ENCODE results near the gene MYO19.

MYO19 gene

GRCh38 chr17:36533935-36534839 lies 481 bp downstream of the MYO19 start:
- peak; percentile 73 for DNase-seq

GRCh38 chr17:36532435-36532975 lies 2.2 kb downstream of the MYO19 start:
- DNase-seq: no peak
- Mint-ChIP-seq H3K27ac (no peak overlapping the region), H3K4me1 (peaks cover 37% of the 10 kb centered on the region), H3K9me3 (no peaks in the 10 kb centered on the region), H3K27me3 (ENCODE audit: low read depth, poor library complexity) (no peaks in the 10 kb centered on the region), H3K36me3 (ENCODE audit: low read depth) (peaks cover 29% of the 10 kb centered on the region), H3K4me3 (peak overlapping the region; percentile 45)
- no peak for TF ChIP-seq CTCF (IDR thresholded peaks at IDR 0.05)

More at GRCh38 chr17:36533935-36534839, 481 bp downstream of the MYO19 start:
- Mint-ChIP-seq H3K27me3 (ENCODE audit: low read depth, poor library complexity) (no peaks in the 10 kb centered on the region), H3K4me1 (peaks cover 37% of the 10 kb centered on the region), H3K4me3 (peak overlapping the region; percentile 95), H3K27ac (peak overlapping the region; percentile 99), H3K36me3 (ENCODE audit: low read depth) (peaks cover 42% of the 10 kb centered on the region), H3K9me3 (no peaks in the 10 kb centered on the region)
- peak; percentile 65 for TF ChIP-seq CTCF (IDR thresholded peaks at IDR 0.05)

GRCh38 chr17:36529121-36529520 lies 5.5 kb downstream of the MYO19 start:
- Mint-ChIP-seq H3K27me3 (ENCODE audit: low read depth, poor library complexity) (no peaks in the 10 kb centered on the region), H3K36me3 (ENCODE audit: low read depth) (peaks cover 49% of the 10 kb centered on the region), H3K27ac (peak overlapping the region; percentile 64), H3K4me3 (no peak overlapping the region), H3K9me3 (no peaks in the 10 kb centered on the region), H3K4me1 (peaks cover 22% of the 10 kb centered on the region)
- no peak for DNase-seq
- TF ChIP-seq CTCF (IDR thresholded peaks at IDR 0.05): no peak

GRCh38 chr17:36527621-36528250 lies 6.9 kb downstream of the MYO19 start:
- TF ChIP-seq CTCF (IDR thresholded peaks at IDR 0.05): no peak
- H3K9me3 Mint-ChIP-seq: no peaks in the 10 kb centered on the region
- peaks cover 47% of the 10 kb centered on the region for H3K36me3 Mint-ChIP-seq (ENCODE audit: low read depth)
- no peak overlapping the region for H3K4me3 Mint-ChIP-seq
- no peak overlapping the region for H3K27ac Mint-ChIP-seq
- H3K4me1 Mint-ChIP-seq: peaks cover 9% of the 10 kb centered on the region
- DNase-seq: no peak
- no peaks in the 10 kb centered on the region for H3K27me3 Mint-ChIP-seq (ENCODE audit: low read depth, poor library complexity)

GRCh38 chr17:36525888-36526287 lies 8.8 kb downstream of the MYO19 start:
- Mint-ChIP-seq H3K4me1 (no peaks in the 10 kb centered on the region), H3K4me3 (no peak overlapping the region), H3K27ac (peak overlapping the region; percentile 4), H3K9me3 (no peaks in the 10 kb centered on the region), H3K27me3 (ENCODE audit: low read depth, poor library complexity) (no peaks in the 10 kb centered on the region), H3K36me3 (ENCODE audit: low read depth) (peaks cover 42% of the 10 kb centered on the region)
- TF ChIP-seq CTCF (IDR thresholded peaks at IDR 0.05): no peak
- DNase-seq: no peak

Measured in nephron progenitor cell (in vitro differentiated cells).